Measurements from ENCODE around the gene RITA1.
A peak's percentile ranks its signal among the peaks of the same experiment; 100 is the strongest.

DNA sequence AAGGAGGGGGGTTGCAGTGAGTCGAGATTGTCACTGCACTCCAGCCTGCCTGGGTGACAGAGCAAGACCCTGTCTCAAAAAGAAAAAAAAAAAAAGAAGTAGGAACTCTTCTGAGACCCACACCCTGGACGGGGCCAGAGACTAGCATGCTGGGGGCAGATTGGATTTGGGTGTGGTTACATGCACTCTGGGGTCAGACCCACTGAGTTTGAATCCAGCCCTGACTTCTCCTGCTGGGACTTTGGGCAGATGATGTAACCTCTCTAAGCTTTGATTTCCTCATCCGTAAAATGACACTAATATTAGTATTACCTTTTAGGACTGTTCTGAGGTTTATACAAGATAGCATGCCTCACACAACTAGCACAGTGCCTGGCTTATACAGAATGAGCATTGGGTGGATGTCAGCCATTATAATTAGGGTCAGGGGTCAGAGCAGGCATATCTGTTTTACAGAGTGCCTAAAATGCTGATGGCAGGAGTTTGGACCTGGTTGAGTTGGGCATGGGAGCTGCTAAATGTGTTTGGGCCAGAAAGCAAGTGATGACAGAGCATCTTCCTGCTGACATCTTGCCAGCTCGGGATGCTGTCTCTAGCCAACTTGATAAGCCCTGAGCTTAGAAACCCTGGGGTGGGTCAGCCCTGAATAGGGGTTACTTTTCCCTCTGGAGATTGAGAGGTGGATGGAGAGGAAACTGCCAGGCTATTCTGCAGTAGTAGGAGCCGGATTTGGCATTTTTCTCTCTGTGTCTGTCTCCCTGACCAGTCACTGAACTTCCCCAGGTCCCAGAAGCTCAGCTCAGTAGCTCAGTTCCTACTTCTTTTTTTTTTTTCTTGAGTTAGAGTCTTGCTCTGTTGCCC lies 51.2 kb downstream of the RITA1 start:
- TF ChIP-seq USF2 (IDR thresholded peaks at IDR 0.05; ENCODE audit: low read depth, low read length) (no peak), POLR2A (IDR thresholded peaks at IDR 0.05; ENCODE audit: low read depth, low read length) (no peak), ELK1 (IDR thresholded peaks at IDR 0.05; ENCODE audit: borderline replicate concordance, low read depth, low read length) (no peak), RCOR1 (IDR thresholded peaks at IDR 0.05; ENCODE audit: insufficient replicate concordance, low read length) (no peak), RFX5 (IDR thresholded peaks at IDR 0.05; ENCODE audit: low read depth, low read length) (no peak), CEBPB (IDR thresholded peaks at IDR 0.05; ENCODE audit: low read depth, low read length) (peak; percentile 47; the same call in 1 of the 2 replicates)
- TF ChIP-seq, protein P1, sequence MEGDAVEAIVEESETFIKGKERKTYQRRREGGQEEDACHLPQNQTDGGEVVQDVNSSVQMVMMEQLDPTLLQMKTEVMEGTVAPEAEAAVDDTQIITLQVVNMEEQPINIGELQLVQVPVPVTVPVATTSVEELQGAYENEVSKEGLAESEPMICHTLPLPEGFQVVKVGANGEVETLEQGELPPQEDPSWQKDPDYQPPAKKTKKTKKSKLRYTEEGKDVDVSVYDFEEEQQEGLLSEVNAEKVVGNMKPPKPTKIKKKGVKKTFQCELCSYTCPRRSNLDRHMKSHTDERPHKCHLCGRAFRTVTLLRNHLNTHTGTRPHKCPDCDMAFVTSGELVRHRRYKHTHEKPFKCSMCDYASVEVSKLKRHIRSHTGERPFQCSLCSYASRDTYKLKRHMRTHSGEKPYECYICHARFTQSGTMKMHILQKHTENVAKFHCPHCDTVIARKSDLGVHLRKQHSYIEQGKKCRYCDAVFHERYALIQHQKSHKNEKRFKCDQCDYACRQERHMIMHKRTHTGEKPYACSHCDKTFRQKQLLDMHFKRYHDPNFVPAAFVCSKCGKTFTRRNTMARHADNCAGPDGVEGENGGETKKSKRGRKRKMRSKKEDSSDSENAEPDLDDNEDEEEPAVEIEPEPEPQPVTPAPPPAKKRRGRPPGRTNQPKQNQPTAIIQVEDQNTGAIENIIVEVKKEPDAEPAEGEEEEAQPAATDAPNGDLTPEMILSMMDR (conservative IDR thresholded peaks at IDR 0.05; ENCODE audit: low read depth, low read length): no peak

Data from IMR-90 (cell line).